Measurements from ENCODE around the gene PRDM11. TPM values are rescaled to one million over a fixed set of nuclear protein-coding genes. Genes with fewer than 3 reads are reported as not detected.

Gene PRDM11
- total and polyA plus RNA-seq, 10 of the 15 experiments (the other 5 are each of a cell fraction or from before 2014, with no cell fraction given), result 0.03 to 2.4 (median 0.53) TPM

DNA sequence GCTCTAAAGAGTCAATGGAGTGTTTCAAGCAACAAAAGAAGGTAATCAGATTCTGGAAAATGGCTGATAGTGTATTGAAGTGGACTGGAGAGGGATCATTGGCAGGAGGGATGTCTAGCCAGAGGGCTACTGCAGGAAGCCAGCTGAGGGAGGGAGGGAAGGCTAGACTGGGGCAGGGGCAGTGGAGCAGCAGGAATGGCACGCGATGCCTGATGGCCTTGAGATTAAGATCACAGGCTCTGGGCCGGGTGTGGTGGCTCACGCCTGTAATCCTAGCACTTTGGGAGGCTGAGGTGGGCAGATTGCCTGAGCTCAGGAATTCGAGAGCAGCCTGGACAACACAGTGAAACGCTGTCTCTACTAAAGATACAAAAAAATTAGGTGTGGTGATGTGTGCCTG is 47.5 kb upstream of the PRDM11 start:
- ChIA-PET RAD21 (ENCODE audit: unreplicated experiment) (no interaction called here), CTCF (interaction anchor here (17.9 kb wide), 1 partner anchor 165 kb away, joined by 571 read pairs; no protein-coding TSS in a partner anchor), SMC1A (ENCODE audit: uncharacterized antibody, unreplicated experiment) (no interaction called here), POLR2A (no interaction called here)
- Histone ChIP-seq H2AFZ (ENCODE audit: control insufficient read depth, low read depth, low read length) (no peak overlapping the region), H3K9ac (ENCODE audit: control insufficient read depth, insufficient read depth, low read length) (no peak overlapping the region), H3K27ac (ENCODE audit: control insufficient read depth, insufficient read depth) (no peak overlapping the region), H3K36me3 (ENCODE audit: control insufficient read depth in 2 of 2, insufficient read depth in 2 of 2, low read length in 1 of 2) (no peaks in the 10 kb centered on the region), H3K4me1 (ENCODE audit: control insufficient read depth, insufficient read depth, low read length) (peaks cover 7% of the 10 kb centered on the region; the same call in 1 of the 2 replicates), H3K27me3 (replicated peaks in 1 of 2; ENCODE audit: control insufficient read depth in 2 of 2, insufficient read depth in 2 of 2, low read length in 1 of 2) (peaks cover 0 to 2% of the 10 kb centered on the region in 2 experiments; a peak in 1 of 4 replicates), H3K79me2 (ENCODE audit: control insufficient read depth, insufficient read depth, low read length) (no peaks in the 10 kb centered on the region), H4K20me1 (ENCODE audit: control insufficient read depth, insufficient read depth) (no peaks in the 10 kb centered on the region), H3K4me2 (ENCODE audit: control insufficient read depth, insufficient read depth) (no peak overlapping the region), H3K4me3 (no peak overlapping the region), H3K9me3 (replicated peaks; ENCODE audit: control insufficient read depth, insufficient read depth, low read length) (no peaks in the 10 kb centered on the region)
- 54% methylated on average over 6 of the region's 6 CpGs for WGBS (ENCODE audit: insufficient coverage, insufficient replicate concordance, low lambda C conversion rate, missing lambda C conversion rate)
- ATAC-seq (no peak), DNase-seq (ENCODE audit: low read depth, low spot score) (no peak), FAIRE-seq (no peak)
- in situ Hi-C loops (cut with MboI), result no loop called here
- no TSS peak for BruUV-seq (replicated peaks)
- intact Hi-C loops (cut with micrococcal nuclease; ENCODE audit: unreplicated experiment), result no loop called here
- TF ChIP-seq FOXM1 (IDR thresholded peaks at IDR 0.05; ENCODE audit: low read depth, low read length) (no peak), JUND (IDR thresholded peaks at IDR 0.05; ENCODE audit: low read depth, low read length) (no peak), FOS (IDR thresholded peaks at IDR 0.05; ENCODE audit: borderline replicate concordance, extremely low read depth, insufficient read length) (no peak), TAF1 (IDR thresholded peaks at IDR 0.05; ENCODE audit: borderline replicate concordance, low read depth, low read length) (no peak), SREBF1 (IDR thresholded peaks at IDR 0.05; ENCODE audit: low read length) (no peak), CEBPB (IDR thresholded peaks at IDR 0.05; ENCODE audit: borderline replicate concordance in 1 of 2, low read depth in 2 of 2, low read length in 2 of 2) (no peak), POLR2AphosphoS5 (IDR thresholded peaks at IDR 0.05; ENCODE audit: low read length) (no peak), MXI1 (IDR thresholded peaks at IDR 0.05; ENCODE audit: low read depth, low read length) (no peak), HCFC1 (IDR thresholded peaks at IDR 0.05; ENCODE audit: low read length) (no peak), NFYB (IDR thresholded peaks at IDR 0.05; ENCODE audit: insufficient read depth, low read depth, low read length) (no peak), NFIC (IDR thresholded peaks at IDR 0.05; ENCODE audit: low read depth, low read length) (no peak)
- TF ChIP-seq, protein P1, sequence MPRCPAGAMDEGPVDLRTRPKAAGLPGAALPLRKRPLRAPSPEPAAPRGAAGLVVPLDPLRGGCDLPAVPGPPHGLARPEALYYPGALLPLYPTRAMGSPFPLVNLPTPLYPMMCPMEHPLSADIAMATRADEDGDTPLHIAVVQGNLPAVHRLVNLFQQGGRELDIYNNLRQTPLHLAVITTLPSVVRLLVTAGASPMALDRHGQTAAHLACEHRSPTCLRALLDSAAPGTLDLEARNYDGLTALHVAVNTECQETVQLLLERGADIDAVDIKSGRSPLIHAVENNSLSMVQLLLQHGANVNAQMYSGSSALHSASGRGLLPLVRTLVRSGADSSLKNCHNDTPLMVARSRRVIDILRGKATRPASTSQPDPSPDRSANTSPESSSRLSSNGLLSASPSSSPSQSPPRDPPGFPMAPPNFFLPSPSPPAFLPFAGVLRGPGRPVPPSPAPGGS (IDR thresholded peaks at IDR 0.05; ENCODE audit: borderline replicate concordance, insufficient read depth, low read depth, low read length, poor library complexity, severe bottlenecking), result no peak
- TF ChIP-seq, protein P2, sequence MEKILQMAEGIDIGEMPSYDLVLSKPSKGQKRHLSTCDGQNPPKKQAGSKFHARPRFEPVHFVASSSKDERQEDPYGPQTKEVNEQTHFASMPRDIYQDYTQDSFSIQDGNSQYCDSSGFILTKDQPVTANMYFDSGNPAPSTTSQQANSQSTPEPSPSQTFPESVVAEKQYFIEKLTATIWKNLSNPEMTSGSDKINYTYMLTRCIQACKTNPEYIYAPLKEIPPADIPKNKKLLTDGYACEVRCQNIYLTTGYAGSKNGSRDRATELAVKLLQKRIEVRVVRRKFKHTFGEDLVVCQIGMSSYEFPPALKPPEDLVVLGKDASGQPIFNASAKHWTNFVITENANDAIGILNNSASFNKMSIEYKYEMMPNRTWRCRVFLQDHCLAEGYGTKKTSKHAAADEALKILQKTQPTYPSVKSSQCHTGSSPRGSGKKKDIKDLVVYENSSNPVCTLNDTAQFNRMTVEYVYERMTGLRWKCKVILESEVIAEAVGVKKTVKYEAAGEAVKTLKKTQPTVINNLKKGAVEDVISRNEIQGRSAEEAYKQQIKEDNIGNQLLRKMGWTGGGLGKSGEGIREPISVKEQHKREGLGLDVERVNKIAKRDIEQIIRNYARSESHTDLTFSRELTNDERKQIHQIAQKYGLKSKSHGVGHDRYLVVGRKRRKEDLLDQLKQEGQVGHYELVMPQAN (conservative IDR thresholded peaks at IDR 0.05), result no peak
- TF ChIP-seq, protein P3, sequence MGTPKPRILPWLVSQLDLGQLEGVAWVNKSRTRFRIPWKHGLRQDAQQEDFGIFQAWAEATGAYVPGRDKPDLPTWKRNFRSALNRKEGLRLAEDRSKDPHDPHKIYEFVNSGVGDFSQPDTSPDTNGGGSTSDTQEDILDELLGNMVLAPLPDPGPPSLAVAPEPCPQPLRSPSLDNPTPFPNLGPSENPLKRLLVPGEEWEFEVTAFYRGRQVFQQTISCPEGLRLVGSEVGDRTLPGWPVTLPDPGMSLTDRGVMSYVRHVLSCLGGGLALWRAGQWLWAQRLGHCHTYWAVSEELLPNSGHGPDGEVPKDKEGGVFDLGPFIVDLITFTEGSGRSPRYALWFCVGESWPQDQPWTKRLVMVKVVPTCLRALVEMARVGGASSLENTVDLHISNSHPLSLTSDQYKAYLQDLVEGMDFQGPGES (IDR thresholded peaks at IDR 0.05), result no peak
- TF ChIP-seq, protein P4, sequence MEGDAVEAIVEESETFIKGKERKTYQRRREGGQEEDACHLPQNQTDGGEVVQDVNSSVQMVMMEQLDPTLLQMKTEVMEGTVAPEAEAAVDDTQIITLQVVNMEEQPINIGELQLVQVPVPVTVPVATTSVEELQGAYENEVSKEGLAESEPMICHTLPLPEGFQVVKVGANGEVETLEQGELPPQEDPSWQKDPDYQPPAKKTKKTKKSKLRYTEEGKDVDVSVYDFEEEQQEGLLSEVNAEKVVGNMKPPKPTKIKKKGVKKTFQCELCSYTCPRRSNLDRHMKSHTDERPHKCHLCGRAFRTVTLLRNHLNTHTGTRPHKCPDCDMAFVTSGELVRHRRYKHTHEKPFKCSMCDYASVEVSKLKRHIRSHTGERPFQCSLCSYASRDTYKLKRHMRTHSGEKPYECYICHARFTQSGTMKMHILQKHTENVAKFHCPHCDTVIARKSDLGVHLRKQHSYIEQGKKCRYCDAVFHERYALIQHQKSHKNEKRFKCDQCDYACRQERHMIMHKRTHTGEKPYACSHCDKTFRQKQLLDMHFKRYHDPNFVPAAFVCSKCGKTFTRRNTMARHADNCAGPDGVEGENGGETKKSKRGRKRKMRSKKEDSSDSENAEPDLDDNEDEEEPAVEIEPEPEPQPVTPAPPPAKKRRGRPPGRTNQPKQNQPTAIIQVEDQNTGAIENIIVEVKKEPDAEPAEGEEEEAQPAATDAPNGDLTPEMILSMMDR (IDR thresholded peaks at IDR 0.05 in 2 of 3, conservative IDR thresholded peaks at IDR 0.05 in 1 of 3; ENCODE audit: control insufficient read depth in 2 of 3, extremely low read depth in 1 of 3, insufficient read depth in 1 of 3, low read depth in 3 of 3, low read length in 3 of 3), result no peak
- TF ChIP-seq, protein P5, sequence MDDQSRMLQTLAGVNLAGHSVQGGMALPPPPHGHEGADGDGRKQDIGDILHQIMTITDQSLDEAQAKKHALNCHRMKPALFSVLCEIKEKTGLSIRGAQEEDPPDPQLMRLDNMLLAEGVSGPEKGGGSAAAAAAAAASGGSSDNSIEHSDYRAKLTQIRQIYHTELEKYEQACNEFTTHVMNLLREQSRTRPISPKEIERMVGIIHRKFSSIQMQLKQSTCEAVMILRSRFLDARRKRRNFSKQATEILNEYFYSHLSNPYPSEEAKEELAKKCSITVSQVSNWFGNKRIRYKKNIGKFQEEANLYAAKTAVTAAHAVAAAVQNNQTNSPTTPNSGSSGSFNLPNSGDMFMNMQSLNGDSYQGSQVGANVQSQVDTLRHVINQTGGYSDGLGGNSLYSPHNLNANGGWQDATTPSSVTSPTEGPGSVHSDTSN (IDR thresholded peaks at IDR 0.05; ENCODE audit: insufficient replicate concordance, low read depth, low read length), result no peak
